PC-3 (cell line): ENCODE measurements around the gene HMCES. TPM values are rescaled to one million over a fixed set of nuclear protein-coding genes. Genes with fewer than 3 reads are reported as not detected.

Experiments
- ATAC-seq: fragments of 200-7000 bp; cut with Tn5 transposase; 2 replicates; pipeline ENCODE4 v1.9.1; 2020; ENCODE audit warnings: mild to moderate bottlenecking, moderate library complexity
- BruUV-seq: library from RNA; stranded (reverse); fragments of 400-500 nt; replicated peaks from 2 replicates; lab custom pipeline; 2021; lab: Mats Ljungman, UMichigan
- CTCF ChIA-PET: fragments of 300-600 bp; sonication (Branson Sonifier 250); formaldehyde crosslinking; loops from one replicate; lab custom pipeline; 2022; ENCODE audit warnings: antibody characterized with exemption; lab: Charles Lee
- POLR2A ChIA-PET: fragments of 300-600 bp; sonication (Branson Sonifier 250); formaldehyde crosslinking; loops from one replicate; lab custom pipeline; 2022; ENCODE audit warnings: antibody characterized with exemption; ENCODE audit not compliant: unreplicated experiment; lab: Charles Lee
- DNase-seq: peaks from one replicate; pipeline ENCODE4 v3.0.0-alpha.2; 2015
- H2AFZ ChIP-seq: fragments of 300-600 bp; sonication (generic); 2 replicates; pipeline ENCODE4 v1.6.0; 2016; ENCODE audit warnings: antibody characterized with exemption, low read length
- H3F3A ChIP-seq: fragments of 300-600 bp; sonication (generic); one replicate; pipeline ENCODE4 v1.6.0; 2017; ENCODE audit warnings: antibody characterized with exemption, low read length, control low read depth, mild to moderate bottlenecking; ENCODE audit not compliant: unreplicated experiment
- H3K27ac ChIP-seq: fragments of 300-600 bp; sonication (generic); 2 replicates; pipeline ENCODE4 v1.5.1; 2016; ENCODE audit warnings: mild to moderate bottlenecking, low read length
- H3K27me3 ChIP-seq: fragments of 300-600 bp; sonication (generic); 2 replicates; pipeline ENCODE4 v1.6.1; 2016; ENCODE audit warnings: low read length, mixed read lengths
- H3K36me3 ChIP-seq: fragments of 300-600 bp; sonication (generic); 2 replicates; pipeline ENCODE4 v1.6.1; 2016; ENCODE audit warnings: low read depth, mixed run types, low read length, mixed read lengths
- H3K4me1 ChIP-seq: fragments of 300-600 bp; sonication (generic); 2 replicates; pipeline ENCODE4 v1.5.1; 2016; ENCODE audit warnings: low read length; ENCODE audit not compliant: insufficient read depth
- H3K4me2 ChIP-seq: fragments of 300-600 bp; sonication (generic); 2 replicates; pipeline ENCODE4 v1.6.0; 2016; ENCODE audit warnings: low read length
- H3K4me3 ChIP-seq: fragments of 300-600 bp; sonication (generic); 2 replicates; pipeline ENCODE4 v1.5.1; 2016; ENCODE audit warnings: mild to moderate bottlenecking, low read length, mixed read lengths
- H3K79me2 ChIP-seq: fragments of 300-600 bp; sonication (generic); 2 replicates; pipeline ENCODE4 v1.6.1; 2017; ENCODE audit warnings: low read length, mixed read lengths
- H3K9ac ChIP-seq: fragments of 300-600 bp; sonication (generic); 2 replicates; pipeline ENCODE4 v1.6.0; 2016; ENCODE audit warnings: mild to moderate bottlenecking, low read length
- H3K9me2 ChIP-seq: fragments of 300-600 bp; sonication (generic); replicated peaks from 2 replicates; pipeline ENCODE4 v1.6.1; 2016; ENCODE audit warnings: mixed run types, low read length, mixed read lengths
- H3K9me3 ChIP-seq: fragments of 300-600 bp; sonication (generic); 2 replicates; pipeline ENCODE4 v1.6.1; 2016; ENCODE audit warnings: low read length, mixed read lengths
- H4K20me1 ChIP-seq: fragments of 300-600 bp; sonication (generic); 2 replicates; pipeline ENCODE4 v1.6.1; 2016; ENCODE audit warnings: low read length, mixed read lengths
- EZH2 ChIP-seq: fragments of 300-600 bp; sonication (generic); IDR thresholded peaks from one replicate; pipeline ENCODE4 v1.6.1; 2017; ENCODE audit warnings: antibody characterized with exemption, mild to moderate bottlenecking, low read length; ENCODE audit not compliant: unreplicated experiment
- EZH2phosphoT487 ChIP-seq: fragments of 300-600 bp; sonication (generic); IDR thresholded peaks from 2 replicates; pipeline ENCODE4 v1.6.1; 2018; ENCODE audit warnings: mild to moderate bottlenecking, antibody characterized with exemption, low read length, borderline replicate concordance
- intact Hi-C: fragments of 100-400 bp; cut with micrococcal nuclease; formaldehyde crosslinking; loops from 2 replicates; pipeline ENCODE4 v1.9.0; 2023
- total RNA-seq: library from RNA; depleted of rRNA; stranded (reverse); fragments of >200 nt; gene quantifications from 2 replicates; pipeline ENCODE4 v1.2.3, GENCODE V29; 2014
- TF ChIP-seq, protein P1 (sequence below): fragments of 300-600 bp; sonication (generic); conservative IDR thresholded peaks from 2 replicates; pipeline ENCODE4 v1.5.1; 2017; ENCODE audit warnings: antibody characterized with exemption, low read depth, mild to moderate bottlenecking, low read length

Gene HMCES
- total RNA-seq, 1 experiment from 2014 or later, result 28.8 TPM

DNA sequence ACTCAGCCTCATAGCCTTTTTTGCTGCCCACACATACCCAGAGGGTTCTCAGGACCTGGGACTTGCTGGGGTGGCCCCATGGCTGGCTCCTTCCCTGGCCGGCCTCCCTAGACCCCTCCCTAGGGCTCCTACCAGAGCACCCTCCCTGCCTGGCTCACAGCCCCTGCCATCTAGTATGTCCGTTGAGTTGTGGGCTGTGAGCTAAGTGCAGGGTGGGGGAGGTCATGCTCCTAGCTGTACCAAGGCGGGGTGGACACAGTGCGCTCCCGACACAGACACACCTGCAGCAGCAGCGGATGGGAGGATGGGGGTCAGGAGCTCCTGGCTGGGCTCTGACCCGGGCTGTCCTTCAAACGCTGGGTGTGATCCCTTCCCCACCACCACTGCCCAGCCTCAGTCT lies 41.6 kb downstream of the HMCES start:
- ChIA-PET POLR2A (no interaction called here), CTCF (no interaction called here)
- ATAC-seq, result no peak
- TF ChIP-seq EZH2 (no peak), EZH2phosphoT487 (no peak)
- TF ChIP-seq, protein P1, sequence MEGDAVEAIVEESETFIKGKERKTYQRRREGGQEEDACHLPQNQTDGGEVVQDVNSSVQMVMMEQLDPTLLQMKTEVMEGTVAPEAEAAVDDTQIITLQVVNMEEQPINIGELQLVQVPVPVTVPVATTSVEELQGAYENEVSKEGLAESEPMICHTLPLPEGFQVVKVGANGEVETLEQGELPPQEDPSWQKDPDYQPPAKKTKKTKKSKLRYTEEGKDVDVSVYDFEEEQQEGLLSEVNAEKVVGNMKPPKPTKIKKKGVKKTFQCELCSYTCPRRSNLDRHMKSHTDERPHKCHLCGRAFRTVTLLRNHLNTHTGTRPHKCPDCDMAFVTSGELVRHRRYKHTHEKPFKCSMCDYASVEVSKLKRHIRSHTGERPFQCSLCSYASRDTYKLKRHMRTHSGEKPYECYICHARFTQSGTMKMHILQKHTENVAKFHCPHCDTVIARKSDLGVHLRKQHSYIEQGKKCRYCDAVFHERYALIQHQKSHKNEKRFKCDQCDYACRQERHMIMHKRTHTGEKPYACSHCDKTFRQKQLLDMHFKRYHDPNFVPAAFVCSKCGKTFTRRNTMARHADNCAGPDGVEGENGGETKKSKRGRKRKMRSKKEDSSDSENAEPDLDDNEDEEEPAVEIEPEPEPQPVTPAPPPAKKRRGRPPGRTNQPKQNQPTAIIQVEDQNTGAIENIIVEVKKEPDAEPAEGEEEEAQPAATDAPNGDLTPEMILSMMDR, result no peak
- no peak overlapping the region for H3K9ac ChIP-seq
- no peak overlapping the region for H3K4me3 ChIP-seq
- no peaks in the 10 kb centered on the region for H3K36me3 ChIP-seq
- H3K4me1 ChIP-seq, result no peaks in the 10 kb centered on the region
- DNase-seq, result no peak
- no peaks in the 10 kb centered on the region for H3K9me3 ChIP-seq
- H3F3A ChIP-seq, result no peaks in the 10 kb centered on the region
- no peaks in the 10 kb centered on the region for H3K27me3 ChIP-seq
- BruUV-seq, result no TSS peak
- no peaks in the 10 kb centered on the region for H3K9me2 ChIP-seq
- no peak overlapping the region for H3K27ac ChIP-seq
- H3K79me2 ChIP-seq, result peaks cover 5% of the 10 kb centered on the region
- H2AFZ ChIP-seq, result no peak overlapping the region
- no peak overlapping the region for H3K4me2 ChIP-seq
- 0 out of 2 replicates have a peak, but pooled peaks cover under 1% of the 10 kb centered on the region for H4K20me1 ChIP-seq
- intact Hi-C loops, result no loop called here

DNA sequence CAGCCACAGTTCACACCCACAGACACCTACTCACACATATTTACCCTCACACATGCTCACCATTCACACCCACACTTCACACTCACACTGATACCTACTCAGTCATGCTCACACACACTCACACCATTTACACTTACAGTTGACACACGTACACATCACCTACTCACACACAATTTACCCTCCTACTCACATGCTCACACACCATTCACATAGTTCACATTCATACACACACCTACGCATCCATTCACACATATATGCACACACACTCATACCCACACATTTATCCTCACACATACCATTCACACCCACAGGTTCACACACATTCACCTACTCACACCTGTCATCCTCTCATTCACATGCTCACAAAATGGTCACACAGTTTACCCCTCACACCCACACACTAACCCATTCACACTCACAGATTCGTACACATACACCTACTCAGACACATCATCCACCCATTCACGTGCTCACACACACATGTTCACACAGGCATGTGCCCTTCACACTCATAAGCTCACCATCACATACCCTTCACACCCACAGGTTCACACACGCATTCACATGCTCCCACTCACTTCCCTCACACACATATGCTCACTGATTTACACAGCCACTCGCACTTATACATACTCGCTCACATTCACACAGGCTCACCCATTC lies 42.3 kb downstream of the HMCES start:
- no peaks in the 10 kb centered on the region for H3K36me3 ChIP-seq
- no TSS peak for BruUV-seq
- H3K9me3 ChIP-seq, result no peaks in the 10 kb centered on the region
- DNase-seq (no peak), ATAC-seq (no peak)
- intact Hi-C loops, result no loop called here
- no peak overlapping the region for H3K9ac ChIP-seq
- no peaks in the 10 kb centered on the region for H3K79me2 ChIP-seq
- POLR2A ChIA-PET, result no interaction called here
- no peaks in the 10 kb centered on the region for H3K4me1 ChIP-seq
- no peaks in the 10 kb centered on the region for H3K9me2 ChIP-seq
- CTCF ChIA-PET, result no interaction called here
- H2AFZ ChIP-seq, result no peak overlapping the region
- no peak overlapping the region for H3K4me2 ChIP-seq
- H4K20me1 ChIP-seq, result no peaks in the 10 kb centered on the region
- no peak for TF ChIP-seq EZH2
- TF ChIP-seq, protein P1, result no peak
- no peak for TF ChIP-seq EZH2phosphoT487
- no peak overlapping the region for H3K27ac ChIP-seq
- no peaks in the 10 kb centered on the region for H3F3A ChIP-seq
- H3K4me3 ChIP-seq, result no peak overlapping the region
- no peaks in the 10 kb centered on the region for H3K27me3 ChIP-seq

DNA sequence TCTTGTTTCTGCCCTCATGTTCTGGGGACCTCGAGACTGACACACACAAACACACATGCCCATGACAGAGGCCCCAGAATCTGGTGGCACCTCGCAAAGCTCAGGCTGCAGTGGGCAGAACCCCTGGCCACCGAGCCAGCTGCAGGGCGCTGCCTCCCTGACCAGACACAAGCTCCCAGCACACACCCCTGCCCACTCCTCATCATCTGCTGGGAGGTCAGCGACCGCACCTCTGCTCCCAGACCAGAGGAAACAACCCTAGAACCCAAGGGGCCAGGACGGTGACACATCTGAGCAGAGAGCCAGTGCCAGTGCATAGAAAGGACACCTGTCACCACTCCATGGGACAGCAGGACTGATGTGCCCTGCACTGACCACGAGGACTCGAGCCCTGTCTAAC lies 43.2 kb downstream of the HMCES start:
- Histone ChIP-seq H3K4me1 (no peaks in the 10 kb centered on the region), H3K9me2 (no peaks in the 10 kb centered on the region), H3K9ac (no peak overlapping the region), H4K20me1 (no peaks in the 10 kb centered on the region), H3F3A (no peaks in the 10 kb centered on the region), H3K9me3 (no peaks in the 10 kb centered on the region), H3K36me3 (no peaks in the 10 kb centered on the region), H2AFZ (no peak overlapping the region), H3K4me3 (no peak overlapping the region), H3K27me3 (no peaks in the 10 kb centered on the region), H3K79me2 (no peaks in the 10 kb centered on the region), H3K27ac (no peak overlapping the region), H3K4me2 (no peak overlapping the region)
- ATAC-seq (no peak), DNase-seq (no peak)
- intact Hi-C loops, result no loop called here
- ChIA-PET CTCF (no interaction called here), POLR2A (no interaction called here)
- TF ChIP-seq EZH2 (no peak), EZH2phosphoT487 (no peak)
- TF ChIP-seq, protein P1, result no peak
- BruUV-seq, result no TSS peak
